ENCODE results near the gene SMIM27. TPM values are rescaled to one million over a fixed set of nuclear protein-coding genes. Genes with fewer than 3 reads are reported as not detected.
A peak's percentile ranks its signal among the peaks of the same experiment; 100 is the strongest.

SMIM27 gene
- total and polyA plus RNA-seq, 9 of the 15 experiments (the other 6 are each of a cell fraction or from before 2014, with no cell fraction given), result 2.9 to 16.1 (median 7.9) TPM

DNA sequence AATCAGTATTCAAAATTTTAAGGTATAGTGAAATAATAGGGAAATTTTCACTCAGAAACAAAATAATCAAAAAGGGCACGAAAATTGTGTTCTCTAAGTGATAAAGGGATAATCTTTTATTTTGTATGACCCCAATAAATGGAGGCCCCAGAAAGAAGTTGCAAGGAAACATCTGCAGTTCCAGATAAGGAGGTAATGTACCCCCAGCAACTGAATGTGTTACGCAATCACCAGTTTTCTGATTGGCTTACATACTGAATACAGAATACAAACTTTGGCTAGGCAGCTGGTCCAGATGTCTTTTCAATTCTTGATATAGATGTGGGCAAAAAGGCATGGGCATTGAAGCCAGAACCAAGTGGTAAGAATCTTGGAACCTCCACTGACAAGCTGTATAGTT lies 2.0 kb downstream of the SMIM27 start (continued):
- TF ChIP-seq, protein P1, sequence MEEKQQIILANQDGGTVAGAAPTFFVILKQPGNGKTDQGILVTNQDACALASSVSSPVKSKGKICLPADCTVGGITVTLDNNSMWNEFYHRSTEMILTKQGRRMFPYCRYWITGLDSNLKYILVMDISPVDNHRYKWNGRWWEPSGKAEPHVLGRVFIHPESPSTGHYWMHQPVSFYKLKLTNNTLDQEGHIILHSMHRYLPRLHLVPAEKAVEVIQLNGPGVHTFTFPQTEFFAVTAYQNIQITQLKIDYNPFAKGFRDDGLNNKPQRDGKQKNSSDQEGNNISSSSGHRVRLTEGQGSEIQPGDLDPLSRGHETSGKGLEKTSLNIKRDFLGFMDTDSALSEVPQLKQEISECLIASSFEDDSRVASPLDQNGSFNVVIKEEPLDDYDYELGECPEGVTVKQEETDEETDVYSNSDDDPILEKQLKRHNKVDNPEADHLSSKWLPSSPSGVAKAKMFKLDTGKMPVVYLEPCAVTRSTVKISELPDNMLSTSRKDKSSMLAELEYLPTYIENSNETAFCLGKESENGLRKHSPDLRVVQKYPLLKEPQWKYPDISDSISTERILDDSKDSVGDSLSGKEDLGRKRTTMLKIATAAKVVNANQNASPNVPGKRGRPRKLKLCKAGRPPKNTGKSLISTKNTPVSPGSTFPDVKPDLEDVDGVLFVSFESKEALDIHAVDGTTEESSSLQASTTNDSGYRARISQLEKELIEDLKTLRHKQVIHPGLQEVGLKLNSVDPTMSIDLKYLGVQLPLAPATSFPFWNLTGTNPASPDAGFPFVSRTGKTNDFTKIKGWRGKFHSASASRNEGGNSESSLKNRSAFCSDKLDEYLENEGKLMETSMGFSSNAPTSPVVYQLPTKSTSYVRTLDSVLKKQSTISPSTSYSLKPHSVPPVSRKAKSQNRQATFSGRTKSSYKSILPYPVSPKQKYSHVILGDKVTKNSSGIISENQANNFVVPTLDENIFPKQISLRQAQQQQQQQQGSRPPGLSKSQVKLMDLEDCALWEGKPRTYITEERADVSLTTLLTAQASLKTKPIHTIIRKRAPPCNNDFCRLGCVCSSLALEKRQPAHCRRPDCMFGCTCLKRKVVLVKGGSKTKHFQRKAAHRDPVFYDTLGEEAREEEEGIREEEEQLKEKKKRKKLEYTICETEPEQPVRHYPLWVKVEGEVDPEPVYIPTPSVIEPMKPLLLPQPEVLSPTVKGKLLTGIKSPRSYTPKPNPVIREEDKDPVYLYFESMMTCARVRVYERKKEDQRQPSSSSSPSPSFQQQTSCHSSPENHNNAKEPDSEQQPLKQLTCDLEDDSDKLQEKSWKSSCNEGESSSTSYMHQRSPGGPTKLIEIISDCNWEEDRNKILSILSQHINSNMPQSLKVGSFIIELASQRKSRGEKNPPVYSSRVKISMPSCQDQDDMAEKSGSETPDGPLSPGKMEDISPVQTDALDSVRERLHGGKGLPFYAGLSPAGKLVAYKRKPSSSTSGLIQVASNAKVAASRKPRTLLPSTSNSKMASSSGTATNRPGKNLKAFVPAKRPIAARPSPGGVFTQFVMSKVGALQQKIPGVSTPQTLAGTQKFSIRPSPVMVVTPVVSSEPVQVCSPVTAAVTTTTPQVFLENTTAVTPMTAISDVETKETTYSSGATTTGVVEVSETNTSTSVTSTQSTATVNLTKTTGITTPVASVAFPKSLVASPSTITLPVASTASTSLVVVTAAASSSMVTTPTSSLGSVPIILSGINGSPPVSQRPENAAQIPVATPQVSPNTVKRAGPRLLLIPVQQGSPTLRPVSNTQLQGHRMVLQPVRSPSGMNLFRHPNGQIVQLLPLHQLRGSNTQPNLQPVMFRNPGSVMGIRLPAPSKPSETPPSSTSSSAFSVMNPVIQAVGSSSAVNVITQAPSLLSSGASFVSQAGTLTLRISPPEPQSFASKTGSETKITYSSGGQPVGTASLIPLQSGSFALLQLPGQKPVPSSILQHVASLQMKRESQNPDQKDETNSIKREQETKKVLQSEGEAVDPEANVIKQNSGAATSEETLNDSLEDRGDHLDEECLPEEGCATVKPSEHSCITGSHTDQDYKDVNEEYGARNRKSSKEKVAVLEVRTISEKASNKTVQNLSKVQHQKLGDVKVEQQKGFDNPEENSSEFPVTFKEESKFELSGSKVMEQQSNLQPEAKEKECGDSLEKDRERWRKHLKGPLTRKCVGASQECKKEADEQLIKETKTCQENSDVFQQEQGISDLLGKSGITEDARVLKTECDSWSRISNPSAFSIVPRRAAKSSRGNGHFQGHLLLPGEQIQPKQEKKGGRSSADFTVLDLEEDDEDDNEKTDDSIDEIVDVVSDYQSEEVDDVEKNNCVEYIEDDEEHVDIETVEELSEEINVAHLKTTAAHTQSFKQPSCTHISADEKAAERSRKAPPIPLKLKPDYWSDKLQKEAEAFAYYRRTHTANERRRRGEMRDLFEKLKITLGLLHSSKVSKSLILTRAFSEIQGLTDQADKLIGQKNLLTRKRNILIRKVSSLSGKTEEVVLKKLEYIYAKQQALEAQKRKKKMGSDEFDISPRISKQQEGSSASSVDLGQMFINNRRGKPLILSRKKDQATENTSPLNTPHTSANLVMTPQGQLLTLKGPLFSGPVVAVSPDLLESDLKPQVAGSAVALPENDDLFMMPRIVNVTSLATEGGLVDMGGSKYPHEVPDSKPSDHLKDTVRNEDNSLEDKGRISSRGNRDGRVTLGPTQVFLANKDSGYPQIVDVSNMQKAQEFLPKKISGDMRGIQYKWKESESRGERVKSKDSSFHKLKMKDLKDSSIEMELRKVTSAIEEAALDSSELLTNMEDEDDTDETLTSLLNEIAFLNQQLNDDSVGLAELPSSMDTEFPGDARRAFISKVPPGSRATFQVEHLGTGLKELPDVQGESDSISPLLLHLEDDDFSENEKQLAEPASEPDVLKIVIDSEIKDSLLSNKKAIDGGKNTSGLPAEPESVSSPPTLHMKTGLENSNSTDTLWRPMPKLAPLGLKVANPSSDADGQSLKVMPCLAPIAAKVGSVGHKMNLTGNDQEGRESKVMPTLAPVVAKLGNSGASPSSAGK (IDR thresholded peaks at IDR 0.05), result no peak
- TF ChIP-seq ZEB2 (IDR thresholded peaks at IDR 0.05), result no peak
- peak; percentile 90 for TF ChIP-seq CBFA2T3 (IDR thresholded peaks at IDR 0.05)
- no peak for TF ChIP-seq GABPB1 (CRISPR knock-in tag; IDR thresholded peaks at IDR 0.05)
- TF ChIP-seq HMG20B (CRISPR knock-in tag; IDR thresholded peaks at IDR 0.05), result no peak
- TF ChIP-seq, protein P2, sequence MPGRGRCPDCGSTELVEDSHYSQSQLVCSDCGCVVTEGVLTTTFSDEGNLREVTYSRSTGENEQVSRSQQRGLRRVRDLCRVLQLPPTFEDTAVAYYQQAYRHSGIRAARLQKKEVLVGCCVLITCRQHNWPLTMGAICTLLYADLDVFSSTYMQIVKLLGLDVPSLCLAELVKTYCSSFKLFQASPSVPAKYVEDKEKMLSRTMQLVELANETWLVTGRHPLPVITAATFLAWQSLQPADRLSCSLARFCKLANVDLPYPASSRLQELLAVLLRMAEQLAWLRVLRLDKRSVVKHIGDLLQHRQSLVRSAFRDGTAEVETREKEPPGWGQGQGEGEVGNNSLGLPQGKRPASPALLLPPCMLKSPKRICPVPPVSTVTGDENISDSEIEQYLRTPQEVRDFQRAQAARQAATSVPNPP (IDR thresholded peaks at IDR 0.05; ENCODE audit: borderline replicate concordance, insufficient read depth, insufficient read length), result no peak
- 0 out of 2 replicates have a peak, but pooled peaks have one; percentile 36 for TF ChIP-seq RFX5 (IDR thresholded peaks at IDR 0.05; ENCODE audit: low read depth, low read length)
- no peak for TF ChIP-seq RB1 (IDR thresholded peaks at IDR 0.05; ENCODE audit: low read depth)
